HEK293 (cell line): ENCODE data around the gene REPS2.

Experiments
- CTCF ChIA-PET: fragments of 350-600 bp; formaldehyde crosslinking; extraction: SDS; loops from one replicate; lab custom pipeline; 2021; ENCODE audit warnings: antibody characterized with exemption; lab: Yijun Ruan, JAX
- POLR2A ChIA-PET: fragments of 300-600 bp; formaldehyde crosslinking; extraction: SDS; loops from one replicate; lab custom pipeline; 2020; ENCODE audit warnings: antibody characterized with exemption, inconsistent platforms; lab: Yijun Ruan, JAX
- H3K27ac ChIP-seq: fragments of 200-500 bp; sonication (Bioruptor generic); 2 replicates; pipeline ENCODE4 v1.5.1; 2014; ENCODE audit warnings: low read depth, low read length, control low read depth, inconsistent platforms; ENCODE audit errors: extremely low read depth
- H3K36me3 ChIP-seq, 2 experiments: fragments of 200-500 bp in 1 of 2; sonication (Bioruptor generic) in 1 of 2; 1 replicate in 1 of 2; 2 replicates in 1 of 2; pipeline ENCODE4 v1.5.1; 2014 to 2017; ENCODE audit warnings: inconsistent platforms in 2 of 2, low read length in 2 of 2; ENCODE audit not compliant: control insufficient read depth in 2 of 2, insufficient read depth in 1 of 2
- H3K4me1 ChIP-seq: fragments of 200-500 bp; sonication (Bioruptor generic); 2 replicates; pipeline ENCODE4 v1.5.1; 2014; ENCODE audit warnings: mild to moderate bottlenecking, low read length, inconsistent platforms; ENCODE audit not compliant: control insufficient read depth, insufficient read depth
- H3K4me3 ChIP-seq: 2 replicates; pipeline ENCODE4 v1.5.1; 2011; ENCODE audit warnings: low read depth, mild to moderate bottlenecking, control low read depth, low read length, moderate library complexity
- H3K9me3 ChIP-seq: fragments of 200-500 bp; sonication (Bioruptor generic); 2 replicates; pipeline ENCODE4 v1.5.1; 2014; ENCODE audit warnings: low read depth, low read length, inconsistent platforms; ENCODE audit not compliant: control insufficient read depth, insufficient read depth
- BCL11B ChIP-seq: fragments of 450-650 bp; formaldehyde crosslinking; IDR thresholded peaks from 2 replicates; pipeline ENCODE4 v1.5.1; 2016; ENCODE audit warnings: low read depth, missing biosample characterization, missing genetic modification characterization
- CTCF ChIP-seq: fragments of 450-650 bp; formaldehyde crosslinking; IDR thresholded peaks from 2 replicates; pipeline ENCODE4 v1.5.1; 2016; ENCODE audit warnings: missing biosample characterization, missing genetic modification characterization
- HOXA7 ChIP-seq: sonication (generic); formaldehyde crosslinking; IDR thresholded peaks from 2 replicates; pipeline ENCODE4 v1.8.1; 2022; ENCODE audit warnings: missing genetic modification reagents, borderline replicate concordance
- PRDM2 ChIP-seq: fragments of 450-650 bp; formaldehyde crosslinking; IDR thresholded peaks from 2 replicates; pipeline ENCODE4 v1.5.1; 2016; ENCODE audit warnings: missing biosample characterization, missing genetic modification characterization, borderline replicate concordance
- SALL2 ChIP-seq: fragments of 450-650 bp; formaldehyde crosslinking; IDR thresholded peaks from 2 replicates; pipeline ENCODE4 v1.5.0; 2017; ENCODE audit warnings: missing biosample characterization, mild to moderate bottlenecking, missing genetic modification characterization, borderline replicate concordance
- ZBTB1 ChIP-seq: fragments of 450-650 bp; formaldehyde crosslinking; IDR thresholded peaks from 2 replicates; pipeline ENCODE4 v1.5.1; 2016; ENCODE audit warnings: missing biosample characterization, missing genetic modification characterization
- ZBTB48 ChIP-seq: fragments of 450-650 bp; formaldehyde crosslinking; IDR thresholded peaks from 2 replicates; pipeline ENCODE4 v1.5.1; 2016; ENCODE audit warnings: missing biosample characterization, missing genetic modification characterization
- ZBTB8A ChIP-seq: fragments of 450-650 bp; formaldehyde crosslinking; IDR thresholded peaks from 2 replicates; pipeline ENCODE4 v1.5.1; 2016; ENCODE audit warnings: missing biosample characterization, missing genetic modification characterization
- ZNF157 ChIP-seq: fragments of 450-650 bp; formaldehyde crosslinking; IDR thresholded peaks from 2 replicates; pipeline ENCODE4 v1.5.1; 2016; ENCODE audit warnings: missing biosample characterization, missing genetic modification characterization
- ZNF19 ChIP-seq: fragments of 450-650 bp; formaldehyde crosslinking; IDR thresholded peaks from 2 replicates; pipeline ENCODE4; 2016; ENCODE audit warnings: missing biosample characterization, missing genetic modification characterization, low read depth
- ZNF2 ChIP-seq: fragments of 450-650 bp; formaldehyde crosslinking; IDR thresholded peaks from 2 replicates; pipeline ENCODE4 v1.5.1; 2016; ENCODE audit warnings: missing biosample characterization, missing genetic modification characterization
- ZNF398 ChIP-seq: fragments of 450-650 bp; formaldehyde crosslinking; IDR thresholded peaks from 2 replicates; pipeline ENCODE4 v1.5.1; 2017; ENCODE audit warnings: missing biosample characterization, missing genetic modification characterization
- ZNF404 ChIP-seq: fragments of 450-650 bp; formaldehyde crosslinking; IDR thresholded peaks from 2 replicates; pipeline ENCODE4 v1.5.1; 2017; ENCODE audit warnings: missing biosample characterization, missing genetic modification characterization
- ZNF416 ChIP-seq: fragments of 450-650 bp; formaldehyde crosslinking; IDR thresholded peaks from 2 replicates; pipeline ENCODE4 v1.5.1; 2016; ENCODE audit warnings: missing biosample characterization, missing genetic modification characterization
- ZNF423 ChIP-seq: fragments of 450-650 bp; formaldehyde crosslinking; IDR thresholded peaks from 2 replicates; pipeline ENCODE4 v1.5.1; 2016; ENCODE audit warnings: missing biosample characterization, missing genetic modification characterization
- ZNF501 ChIP-seq: fragments of 450-650 bp; formaldehyde crosslinking; IDR thresholded peaks from 2 replicates; pipeline ENCODE4 v1.5.1; 2016; ENCODE audit warnings: missing biosample characterization, missing genetic modification characterization
- ZNF521 ChIP-seq: fragments of 450-650 bp; formaldehyde crosslinking; IDR thresholded peaks from 2 replicates; pipeline ENCODE4 v1.5.1; 2017; ENCODE audit warnings: missing biosample characterization, mild to moderate bottlenecking, missing genetic modification characterization
- ZNF623 ChIP-seq: fragments of 450-650 bp; formaldehyde crosslinking; IDR thresholded peaks from 2 replicates; pipeline ENCODE4 v1.5.1; 2016; ENCODE audit warnings: missing biosample characterization, missing genetic modification characterization
- ZSCAN5A ChIP-seq: fragments of 450-650 bp; formaldehyde crosslinking; IDR thresholded peaks from 2 replicates; pipeline ENCODE4 v1.5.1; 2016; ENCODE audit warnings: missing biosample characterization, missing genetic modification characterization

Gene REPS2

GRCh38 chrX:16978193-16978984, 31.9 kb downstream of the REPS2 start (continued):
- no peak for TF ChIP-seq ZNF2
- no peak for TF ChIP-seq CTCF
- no peak for TF ChIP-seq ZNF157 (tag by site-specific recombination)
- TF ChIP-seq ZBTB8A (tag by site-specific recombination) = no peak
- TF ChIP-seq ZBTB1 (tag by site-specific recombination) = no peak
- no peak for TF ChIP-seq ZNF19 (tag by site-specific recombination)
- TF ChIP-seq, all 188 proteins: peak for 0

- no peaks in the 10 kb centered on the region for H3K9me3 ChIP-seq
- no peaks in the 10 kb centered on the region for H3K4me1 ChIP-seq
- no peaks in the 10 kb centered on the region for H3K36me3 ChIP-seq
- CTCF ChIA-PET = interaction anchor here (0.6 to 1.0 kb wide), 2 partner anchors 96 to 114 kb away, joined by 3 read pairs; no protein-coding TSS in a partner anchor
- TF ChIP-seq PRDM2 (tag by site-specific recombination) (no peak), ZBTB48 (tag by site-specific recombination) (no peak), HOXA7 (CRISPR knock-in tag) (no peak), SALL2 (no peak), ZNF501 (no peak), BCL11B (tag by site-specific recombination) (no peak), ZNF521 (no peak), ZNF623 (no peak), ZNF423 (tag by site-specific recombination) (no peak), ZNF398 (tag by site-specific recombination) (no peak), ZSCAN5A (tag by site-specific recombination) (no peak), ZNF416 (tag by site-specific recombination) (no peak), ZNF404 (no peak)
- TF ChIP-seq, all 188 proteins: peak for 0
- Histone ChIP-seq H3K4me3 (no peak overlapping the region), H3K27ac (no peak overlapping the region)
- POLR2A ChIA-PET = no interaction called here
These were observed 32.8 kb downstream of the REPS2 start for GRCh38 chrX:16979226-16979625.
